SJSA1 (cell line): ENCODE measurements around the gene SFTPD. TPM values are rescaled to one million over a fixed set of nuclear protein-coding genes. Genes with fewer than 3 reads are reported as not detected.
"Not testable (repeated sequence)": the region's sequence is repeated elsewhere in the genome, so short reads cannot be mapped to it uniquely, and the experiment has no call there.

Experiments used
- DNase-seq, 2 experiments: peaks; one replicate each; pipeline ENCODE4 v3.0.0-alpha.2; 2015 to 2020; ENCODE audit warnings: low spot score in 2 of 2, low read depth in 1 of 2
- H3K27ac ChIP-seq: fragments of 250-450 bp; sonication (Bioruptor Pico); 2 replicates; pipeline ENCODE4 v1.5.1; 2020; ENCODE audit warnings: mild to moderate bottlenecking, moderate library complexity
- H3K27me3 ChIP-seq: fragments of 250-450 bp; sonication (Bioruptor Pico); replicated peaks from 2 replicates; pipeline ENCODE4 v1.5.1; 2020; ENCODE audit warnings: mild to moderate bottlenecking, moderate library complexity
- H3K36me3 ChIP-seq: fragments of 250-450 bp; sonication (Bioruptor Pico); 2 replicates; pipeline ENCODE4 v1.5.1; 2020; ENCODE audit warnings: mild to moderate bottlenecking
- H3K4me1 ChIP-seq: fragments of 250-450 bp; sonication (Bioruptor Pico); replicated peaks from 2 replicates; pipeline ENCODE4 v1.6.1; 2021; ENCODE audit warnings: mild to moderate bottlenecking
- H3K4me3 ChIP-seq: fragments of 250-450 bp; sonication (Bioruptor Pico); 2 replicates; pipeline ENCODE4 v1.5.1; 2020; ENCODE audit warnings: mild to moderate bottlenecking
- H3K9me3 ChIP-seq: fragments of 250-450 bp; sonication (Bioruptor Pico); replicated peaks from 2 replicates; pipeline ENCODE4 v1.5.1; 2020; ENCODE audit warnings: mild to moderate bottlenecking
- total RNA-seq: library from RNA; depleted of rRNA; stranded (reverse); fragments of >200 nt; shearing (Covaris generic); gene quantifications from 2 replicates; pipeline ENCODE4 v1.2.3, GENCODE V29; 2014; rRNA removed

Gene SFTPD
- total RNA-seq, 1 experiment from 2014 or later = 0.29 TPM

- Histone ChIP-seq H3K4me1 (no peaks in the 10 kb centered on the region), H3K27ac (no peak overlapping the region), H3K9me3 (no peaks in the 10 kb centered on the region), H3K27me3 (no peaks in the 10 kb centered on the region), H3K36me3 (no peaks in the 10 kb centered on the region), H3K4me3 (no peak overlapping the region)
- DNase-seq = no peak
Measured at GRCh38 chr10:79898597-79899325, 50.1 kb downstream of the SFTPD start.

- not testable (repeated sequence) for H3K36me3 ChIP-seq, H3K9me3 ChIP-seq, H3K27me3 ChIP-seq, H3K27ac ChIP-seq, H3K4me3 ChIP-seq, DNase-seq, H3K4me1 ChIP-seq
Measured at GRCh38 chr10:79892896-79893295, 56.0 kb downstream of the SFTPD start.

- Histone ChIP-seq H3K27ac (no peak overlapping the region), H3K4me3 (no peak overlapping the region), H3K9me3 (no peaks in the 10 kb centered on the region), H3K36me3 (no peaks in the 10 kb centered on the region), H3K27me3 (peaks cover 3% of the 10 kb centered on the region; the same call in 1 of the 2 replicates), H3K4me1 (no peaks in the 10 kb centered on the region)
- DNase-seq = no peak
Measured at GRCh38 chr10:79890469-79890868, 58.4 kb downstream of the SFTPD start.

- not testable (repeated sequence) for H3K27me3 ChIP-seq, H3K9me3 ChIP-seq, H3K4me1 ChIP-seq, H3K4me3 ChIP-seq, DNase-seq, H3K36me3 ChIP-seq, H3K27ac ChIP-seq
Measured at GRCh38 chr10:79888984-79889383, 59.9 kb downstream of the SFTPD start.

Other genes with a start within 250 kb of the SFTPD start
- 0.03 TPM in 1 of 2 replicates, not detected in the other for gene NUTM2B, start 245.9 kb downstream of the SFTPD start, total RNA-seq
- gene NUTM2E, start 122.4 kb downstream of the SFTPD start, total RNA-seq = 0.05 TPM in 1 of 2 replicates, not detected in the other
- gene TMEM254, start 129.6 kb upstream of the SFTPD start, total RNA-seq = 0.25 and 9.0 TPM in 2 replicates
- not detected in 2 replicates for gene PLAC9, start 183.6 kb upstream of the SFTPD start, total RNA-seq